K562 (cell line): ENCODE data around the gene RUNDC3A. TPM values are rescaled to one million over a fixed set of nuclear protein-coding genes. Genes with fewer than 3 reads are reported as not detected.

Source experiments
- HNRNPLL ChIP-seq: fragments of 200-400 bp; formaldehyde crosslinking; IDR thresholded peaks from 2 replicates; pipeline ENCODE4 v1.6.1; 2017; ENCODE audit warnings: low read length, low read depth, mild to moderate bottlenecking; ENCODE audit not compliant: poor library complexity, severe bottlenecking
- L3MBTL2 ChIP-seq: fragments of 450-650 bp; IDR thresholded peaks from 2 replicates; pipeline ENCODE4 v1.6.1; 2016; ENCODE audit warnings: mild to moderate bottlenecking, moderate library complexity
- ZFP30 ChIP-seq: fragments of 250-450 bp; sonication (Bioruptor Pico); IDR thresholded peaks from 2 replicates; pipeline ENCODE4 v1.8.0; 2022; ENCODE audit warnings: moderate library complexity, mild to moderate bottlenecking, inconsistent platforms, borderline replicate concordance
- ZNF124 ChIP-seq: sonication (generic); formaldehyde crosslinking; IDR thresholded peaks from 2 replicates; pipeline ENCODE4 v1.8.1; 2022; ENCODE audit warnings: missing genetic modification reagents
- ZNF76 ChIP-seq: fragments of 250-450 bp; sonication (Bioruptor Pico); IDR thresholded peaks from 2 replicates; pipeline ENCODE4 v1.4.0; 2020; ENCODE audit warnings: mild to moderate bottlenecking, moderate library complexity, borderline replicate concordance
- polyA plus RNA-seq, 8 experiments: library from polyadenylated mRNA; depleted of rRNA in 4 of 8; stranded (reverse) in 5 of 8; unstranded in 3 of 8; fragments of >200 nt; fragmentation: Nextera tagmentation in 2 of 8; fragmentation: Illumina TruSeq in 1 of 8; extraction: Ambion mirVana in 2 of 8; extraction: Trizol in 1 of 8; gene quantifications; 2 replicates each; pipeline versions ENCODE4 v1.2.1 to v1.2.3, GENCODE V29; 2011 to 2014; ENCODE audit warnings: inconsistent platforms in 1 of 8, missing spikeins in 1 of 8
- total RNA-seq, 7 experiments: library from RNA; depleted of rRNA in 6 of 7; stranded (reverse); fragments of >200 nt in 6 of 7; fragmentation: Illumina TruSeq in 2 of 7; extraction: Trizol in 2 of 7; gene quantifications; 2 replicates each; pipeline versions ENCODE4 v1.2.1 to v1.2.3, GENCODE V29; 2011 to 2021; ENCODE audit warnings: low replicate concordance in 1 of 7
- TF ChIP-seq, protein P1 (sequence below), 2 experiments: fragments of 250-450 bp in 1 of 2; fragments of 450-650 bp in 1 of 2; sonication (Bioruptor Pico) in 1 of 2; IDR thresholded peaks; 2 replicates each; pipeline versions ENCODE4 v1.6.1 to v1.8.0; 2016 to 2021; ENCODE audit warnings: mild to moderate bottlenecking in 2 of 2, moderate library complexity in 2 of 2, missing compliant biosample characterization in 1 of 2, missing genetic modification characterization in 1 of 2
- TF ChIP-seq, protein P2 (sequence below): fragments of 250-450 bp; sonication (Bioruptor Pico); IDR thresholded peaks from 2 replicates; pipeline ENCODE4 v1.8.0; 2021; ENCODE audit warnings: mild to moderate bottlenecking, moderate library complexity
- TF ChIP-seq, protein P3 (sequence below): fragments of 450-650 bp; conservative IDR thresholded peaks from 2 replicates; pipeline ENCODE4 v1.6.1; 2016; ENCODE audit warnings: missing genetic modification characterization, low read depth, mild to moderate bottlenecking, control low read depth, missing compliant biosample characterization
- TF ChIP-seq, protein P4 (sequence below): sonication (generic); formaldehyde crosslinking; IDR thresholded peaks from 2 replicates; pipeline ENCODE4 v1.9.0; 2022; ENCODE audit warnings: mild to moderate bottlenecking, missing genetic modification reagents
- TF ChIP-seq, protein P5 (sequence below): sonication (generic); formaldehyde crosslinking; IDR thresholded peaks from 2 replicates; pipeline ENCODE4 v1.9.0; 2022; ENCODE audit warnings: mild to moderate bottlenecking, missing genetic modification reagents
- TF ChIP-seq, protein P6 (sequence below), 2 experiments: fragments of 450-650 bp; IDR thresholded peaks; 2 replicates each; pipeline ENCODE4 v1.6.1; 2018; ENCODE audit warnings: mild to moderate bottlenecking in 2 of 2, low read depth in 1 of 2; ENCODE audit not compliant: partially characterized antibody in 2 of 2
- TF ChIP-seq, protein P7 (sequence below): sonication (generic); formaldehyde crosslinking; IDR thresholded peaks from 2 replicates; pipeline ENCODE4 v1.8.0; 2022; ENCODE audit warnings: missing genetic modification reagents, mild to moderate bottlenecking, moderate library complexity, borderline replicate concordance
- TF ChIP-seq, protein P8 (sequence below): fragments of 250-450 bp; sonication (Bioruptor Pico); IDR thresholded peaks from 2 replicates; pipeline ENCODE4 v1.5.0; 2020; ENCODE audit warnings: mild to moderate bottlenecking

The RUNDC3A gene
- total and polyA plus RNA-seq, 9 of the 15 experiments (the other 6 are each of a cell fraction or from before 2014, with no cell fraction given): not detected

DNA sequence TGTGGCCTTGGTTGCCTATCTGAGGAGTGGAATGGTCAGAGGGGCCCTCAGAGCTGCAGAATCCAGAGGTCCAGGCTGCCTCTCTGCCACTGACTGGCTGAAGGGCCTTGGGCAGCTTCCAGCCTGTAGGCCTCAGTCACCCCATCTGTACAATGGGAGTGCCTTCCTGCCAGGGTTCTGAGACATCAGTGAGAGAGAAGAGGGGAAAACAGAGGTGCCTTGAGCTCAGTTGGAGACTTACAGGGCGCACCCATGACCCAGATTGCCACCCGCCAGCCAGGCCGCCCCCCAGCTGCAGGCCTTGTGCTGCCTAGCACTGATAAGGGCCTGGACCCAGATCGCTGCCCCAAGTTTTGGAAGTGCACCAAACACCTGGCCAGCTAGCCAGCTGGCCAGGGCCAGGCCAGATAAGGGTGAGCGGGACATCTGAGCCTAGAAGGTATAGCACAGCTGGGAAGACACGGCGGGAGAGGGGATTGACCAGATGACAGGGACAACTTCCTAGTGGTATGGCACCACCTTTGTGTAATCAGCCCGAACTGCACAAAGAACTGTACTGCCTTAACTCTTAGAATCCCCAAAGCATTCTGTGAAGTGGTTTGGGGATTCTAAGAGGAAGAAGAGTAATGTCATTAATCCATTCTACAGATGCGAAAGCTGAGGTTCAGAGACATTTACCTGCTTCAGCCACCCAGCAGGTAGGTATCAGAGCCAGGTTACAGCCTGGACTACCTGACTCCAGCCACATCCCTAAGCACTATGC is 41.8 kb upstream of the RUNDC3A start (continued):
- TF ChIP-seq, protein P1, sequence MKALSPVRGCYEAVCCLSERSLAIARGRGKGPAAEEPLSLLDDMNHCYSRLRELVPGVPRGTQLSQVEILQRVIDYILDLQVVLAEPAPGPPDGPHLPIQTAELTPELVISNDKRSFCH (CRISPR knock-in tag; IDR thresholded peaks at IDR 0.05): peak; percentile 72; the same call in 1 of the 2 replicates
- TF ChIP-seq, protein P1 (tag; IDR thresholded peaks at IDR 0.05): peak; percentile 98
- TF ChIP-seq, protein P2, sequence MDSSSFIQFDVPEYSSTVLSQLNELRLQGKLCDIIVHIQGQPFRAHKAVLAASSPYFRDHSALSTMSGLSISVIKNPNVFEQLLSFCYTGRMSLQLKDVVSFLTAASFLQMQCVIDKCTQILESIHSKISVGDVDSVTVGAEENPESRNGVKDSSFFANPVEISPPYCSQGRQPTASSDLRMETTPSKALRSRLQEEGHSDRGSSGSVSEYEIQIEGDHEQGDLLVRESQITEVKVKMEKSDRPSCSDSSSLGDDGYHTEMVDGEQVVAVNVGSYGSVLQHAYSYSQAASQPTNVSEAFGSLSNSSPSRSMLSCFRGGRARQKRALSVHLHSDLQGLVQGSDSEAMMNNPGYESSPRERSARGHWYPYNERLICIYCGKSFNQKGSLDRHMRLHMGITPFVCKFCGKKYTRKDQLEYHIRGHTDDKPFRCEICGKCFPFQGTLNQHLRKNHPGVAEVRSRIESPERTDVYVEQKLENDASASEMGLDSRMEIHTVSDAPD (CRISPR knock-in tag): peak; percentile 35; the same call in 1 of the 2 replicates
- peak; percentile 34; the same call in 1 of the 2 replicates for TF ChIP-seq L3MBTL2
- no peak for TF ChIP-seq ZFP30 (CRISPR knock-in tag)
- TF ChIP-seq, protein P3, sequence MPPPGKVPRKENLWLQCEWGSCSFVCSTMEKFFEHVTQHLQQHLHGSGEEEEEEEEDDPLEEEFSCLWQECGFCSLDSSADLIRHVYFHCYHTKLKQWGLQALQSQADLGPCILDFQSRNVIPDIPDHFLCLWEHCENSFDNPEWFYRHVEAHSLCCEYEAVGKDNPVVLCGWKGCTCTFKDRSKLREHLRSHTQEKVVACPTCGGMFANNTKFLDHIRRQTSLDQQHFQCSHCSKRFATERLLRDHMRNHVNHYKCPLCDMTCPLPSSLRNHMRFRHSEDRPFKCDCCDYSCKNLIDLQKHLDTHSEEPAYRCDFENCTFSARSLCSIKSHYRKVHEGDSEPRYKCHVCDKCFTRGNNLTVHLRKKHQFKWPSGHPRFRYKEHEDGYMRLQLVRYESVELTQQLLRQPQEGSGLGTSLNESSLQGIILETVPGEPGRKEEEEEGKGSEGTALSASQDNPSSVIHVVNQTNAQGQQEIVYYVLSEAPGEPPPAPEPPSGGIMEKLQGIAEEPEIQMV (tag): peak; percentile 74
- peak; percentile 25 for TF ChIP-seq HNRNPLL
- TF ChIP-seq, protein P4, sequence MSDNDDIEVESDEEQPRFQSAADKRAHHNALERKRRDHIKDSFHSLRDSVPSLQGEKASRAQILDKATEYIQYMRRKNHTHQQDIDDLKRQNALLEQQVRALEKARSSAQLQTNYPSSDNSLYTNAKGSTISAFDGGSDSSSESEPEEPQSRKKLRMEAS (CRISPR knock-in tag): peak; percentile 93
- TF ChIP-seq, protein P5, sequence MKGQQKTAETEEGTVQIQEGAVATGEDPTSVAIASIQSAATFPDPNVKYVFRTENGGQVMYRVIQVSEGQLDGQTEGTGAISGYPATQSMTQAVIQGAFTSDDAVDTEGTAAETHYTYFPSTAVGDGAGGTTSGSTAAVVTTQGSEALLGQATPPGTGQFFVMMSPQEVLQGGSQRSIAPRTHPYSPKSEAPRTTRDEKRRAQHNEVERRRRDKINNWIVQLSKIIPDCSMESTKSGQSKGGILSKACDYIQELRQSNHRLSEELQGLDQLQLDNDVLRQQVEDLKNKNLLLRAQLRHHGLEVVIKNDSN (CRISPR knock-in tag): no peak
- TF ChIP-seq ZNF124: no peak
- TF ChIP-seq, protein P6, sequence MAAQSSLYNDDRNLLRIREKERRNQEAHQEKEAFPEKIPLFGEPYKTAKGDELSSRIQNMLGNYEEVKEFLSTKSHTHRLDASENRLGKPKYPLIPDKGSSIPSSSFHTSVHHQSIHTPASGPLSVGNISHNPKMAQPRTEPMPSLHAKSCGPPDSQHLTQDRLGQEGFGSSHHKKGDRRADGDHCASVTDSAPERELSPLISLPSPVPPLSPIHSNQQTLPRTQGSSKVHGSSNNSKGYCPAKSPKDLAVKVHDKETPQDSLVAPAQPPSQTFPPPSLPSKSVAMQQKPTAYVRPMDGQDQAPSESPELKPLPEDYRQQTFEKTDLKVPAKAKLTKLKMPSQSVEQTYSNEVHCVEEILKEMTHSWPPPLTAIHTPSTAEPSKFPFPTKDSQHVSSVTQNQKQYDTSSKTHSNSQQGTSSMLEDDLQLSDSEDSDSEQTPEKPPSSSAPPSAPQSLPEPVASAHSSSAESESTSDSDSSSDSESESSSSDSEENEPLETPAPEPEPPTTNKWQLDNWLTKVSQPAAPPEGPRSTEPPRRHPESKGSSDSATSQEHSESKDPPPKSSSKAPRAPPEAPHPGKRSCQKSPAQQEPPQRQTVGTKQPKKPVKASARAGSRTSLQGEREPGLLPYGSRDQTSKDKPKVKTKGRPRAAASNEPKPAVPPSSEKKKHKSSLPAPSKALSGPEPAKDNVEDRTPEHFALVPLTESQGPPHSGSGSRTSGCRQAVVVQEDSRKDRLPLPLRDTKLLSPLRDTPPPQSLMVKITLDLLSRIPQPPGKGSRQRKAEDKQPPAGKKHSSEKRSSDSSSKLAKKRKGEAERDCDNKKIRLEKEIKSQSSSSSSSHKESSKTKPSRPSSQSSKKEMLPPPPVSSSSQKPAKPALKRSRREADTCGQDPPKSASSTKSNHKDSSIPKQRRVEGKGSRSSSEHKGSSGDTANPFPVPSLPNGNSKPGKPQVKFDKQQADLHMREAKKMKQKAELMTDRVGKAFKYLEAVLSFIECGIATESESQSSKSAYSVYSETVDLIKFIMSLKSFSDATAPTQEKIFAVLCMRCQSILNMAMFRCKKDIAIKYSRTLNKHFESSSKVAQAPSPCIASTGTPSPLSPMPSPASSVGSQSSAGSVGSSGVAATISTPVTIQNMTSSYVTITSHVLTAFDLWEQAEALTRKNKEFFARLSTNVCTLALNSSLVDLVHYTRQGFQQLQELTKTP (IDR thresholded peaks at IDR 0.05; ENCODE audit: low read depth in 1 of 2, partially characterized antibody in 2 of 2): peak in 1 of 2 experiments; percentile 98
- TF ChIP-seq, protein P7, sequence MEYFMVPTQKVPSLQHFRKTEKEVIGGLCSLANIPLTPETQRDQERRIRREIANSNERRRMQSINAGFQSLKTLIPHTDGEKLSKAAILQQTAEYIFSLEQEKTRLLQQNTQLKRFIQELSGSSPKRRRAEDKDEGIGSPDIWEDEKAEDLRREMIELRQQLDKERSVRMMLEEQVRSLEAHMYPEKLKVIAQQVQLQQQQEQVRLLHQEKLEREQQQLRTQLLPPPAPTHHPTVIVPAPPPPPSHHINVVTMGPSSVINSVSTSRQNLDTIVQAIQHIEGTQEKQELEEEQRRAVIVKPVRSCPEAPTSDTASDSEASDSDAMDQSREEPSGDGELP (CRISPR knock-in tag): peak; percentile 100
- TF ChIP-seq, protein P8, sequence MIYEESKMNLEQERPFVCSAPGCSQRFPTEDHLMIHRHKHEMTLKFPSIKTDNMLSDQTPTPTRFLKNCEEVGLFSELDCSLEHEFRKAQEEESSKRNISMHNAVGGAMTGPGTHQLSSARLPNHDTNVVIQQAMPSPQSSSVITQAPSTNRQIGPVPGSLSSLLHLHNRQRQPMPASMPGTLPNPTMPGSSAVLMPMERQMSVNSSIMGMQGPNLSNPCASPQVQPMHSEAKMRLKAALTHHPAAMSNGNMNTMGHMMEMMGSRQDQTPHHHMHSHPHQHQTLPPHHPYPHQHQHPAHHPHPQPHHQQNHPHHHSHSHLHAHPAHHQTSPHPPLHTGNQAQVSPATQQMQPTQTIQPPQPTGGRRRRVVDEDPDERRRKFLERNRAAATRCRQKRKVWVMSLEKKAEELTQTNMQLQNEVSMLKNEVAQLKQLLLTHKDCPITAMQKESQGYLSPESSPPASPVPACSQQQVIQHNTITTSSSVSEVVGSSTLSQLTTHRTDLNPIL (CRISPR knock-in tag): no peak
- no peak for TF ChIP-seq ZNF76
